CD4-positive, alpha-beta memory T cell (primary cell): Measurements from ENCODE around the gene ZBTB7A. TPM values are rescaled to one million over a fixed set of nuclear protein-coding genes. Genes with fewer than 3 reads are reported as not detected.

ENCODE experiments used
- CTCF ChIA-PET: fragments of 350-600 bp; sonication (Branson Sonifier 250); formaldehyde crosslinking; loops from one replicate; lab custom pipeline; 2021; ENCODE audit warnings: inconsistent platforms; ENCODE audit not compliant: partially characterized antibody; lab: Charles Lee
- POLR2A ChIA-PET: fragments of 350-600 bp; sonication (Branson Sonifier 250); formaldehyde crosslinking; loops from one replicate; lab custom pipeline; 2021; ENCODE audit not compliant: partially characterized antibody; lab: Charles Lee
- DNase-seq, 5 donors: peaks; one replicate each; pipeline versions ENCODE4 v3.0.0 to v3.0.0-alpha.2; 2020 to 2022; ENCODE audit warnings: mixed read lengths in 1 of 5
- H3K27ac ChIP-seq: one replicate; pipeline ENCODE4 v1.7.0; 2013; ENCODE audit warnings: low read depth, low read length
- H3K27me3 ChIP-seq: 2 replicates; pipeline ENCODE4 v1.7.0; 2013; ENCODE audit warnings: mild to moderate bottlenecking, low read length, moderate library complexity; ENCODE audit not compliant: insufficient read depth
- H3K36me3 ChIP-seq: 2 replicates; pipeline ENCODE4 v1.7.0; 2013; ENCODE audit warnings: mild to moderate bottlenecking, low read length, moderate library complexity; ENCODE audit not compliant: insufficient read depth
- H3K4me1 ChIP-seq: 2 replicates; pipeline ENCODE4 v1.7.0; 2013; ENCODE audit warnings: mild to moderate bottlenecking, low read length, moderate library complexity; ENCODE audit not compliant: insufficient read depth
- H3K4me3 ChIP-seq, 2 donors: one replicate each; pipeline ENCODE4 v1.7.0; 2013; ENCODE audit warnings: low read length in 2 of 2, mild to moderate bottlenecking in 1 of 2
- H3K9me3 ChIP-seq, 2 donors: one replicate each; pipeline ENCODE4 v1.7.0; 2013; ENCODE audit warnings: low read length in 2 of 2, control low read depth in 1 of 2; ENCODE audit not compliant: control insufficient read depth in 1 of 2
- H3K27ac Mint-ChIP-seq, 7 donors: one replicate each; pipeline ENCODE4 v1.8.0; 2020 to 2021; ENCODE audit warnings: mixed read lengths in 7 of 7, mild to moderate bottlenecking in 6 of 7, inconsistent platforms in 3 of 7, moderate library complexity in 3 of 7
- H3K27me3 Mint-ChIP-seq, 2 donors: one replicate each; pipeline ENCODE4 v1.8.0; 2020 to 2021; ENCODE audit warnings: mixed read lengths in 2 of 2
- H3K36me3 Mint-ChIP-seq, 2 donors: one replicate each; pipeline ENCODE4 v1.8.0; 2020 to 2021; ENCODE audit warnings: mixed read lengths in 2 of 2, inconsistent platforms in 1 of 2, mild to moderate bottlenecking in 1 of 2
- H3K4me1 Mint-ChIP-seq, 4 donors: one replicate each; pipeline ENCODE4 v1.8.0; 2020 to 2021; ENCODE audit warnings: mixed read lengths in 4 of 4, mild to moderate bottlenecking in 1 of 4
- H3K4me3 Mint-ChIP-seq, 8 donors: one replicate each; pipeline ENCODE4 v1.8.0; 2020 to 2021; ENCODE audit warnings: mixed read lengths in 8 of 8, mild to moderate bottlenecking in 7 of 8, moderate library complexity in 6 of 8, inconsistent platforms in 3 of 8
- H3K9me3 Mint-ChIP-seq, 8 donors: one replicate each; pipeline ENCODE4 v1.8.0; 2020 to 2021; ENCODE audit warnings: mixed read lengths in 8 of 8, mild to moderate bottlenecking in 5 of 8, inconsistent platforms in 3 of 8, moderate library complexity in 1 of 8
- intact Hi-C: fragments of 100-400 bp; cut with micrococcal nuclease; formaldehyde crosslinking; loops from one replicate; pipeline ENCODE4 v1.15.1; 2023
- polyA plus RNA-seq, 2 donors: library from polyadenylated mRNA; unstranded; fragments of 300-500 nt; fragmentation: Illumina TruSeq; gene quantifications; one replicate each; pipeline ENCODE4 v1.2.3, GENCODE V29; 2021
- total RNA-seq, 2 experiments: library from RNA; stranded (reverse); gene quantifications; one replicate each; pipeline ENCODE4 v1.2.3, GENCODE V29; 2021

Gene ZBTB7A
- total and polyA plus RNA-seq, 4 experiments from 2014 or later = 9.6 to 57.7 (median 52.6) TPM

DNA sequence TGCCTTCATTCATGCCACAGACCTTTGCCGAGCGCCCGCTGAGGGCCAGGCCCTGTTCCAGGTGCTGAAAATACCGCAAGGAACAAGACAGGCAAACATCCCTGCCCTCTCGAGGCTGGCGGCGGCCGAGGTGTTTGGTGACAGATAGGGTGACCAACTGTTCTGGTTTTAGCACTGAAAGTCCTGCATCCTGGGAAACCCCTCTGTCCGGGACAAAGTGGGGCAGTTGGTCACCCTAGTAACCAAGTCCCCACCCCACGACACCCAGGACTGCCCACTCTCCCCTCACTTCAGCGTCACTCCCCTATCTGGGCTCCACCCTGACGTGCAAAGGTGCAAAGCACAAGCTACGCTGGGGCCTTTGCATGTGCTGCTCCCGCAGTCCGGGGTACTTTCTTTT lies 17.3 kb downstream of the ZBTB7A start:
- Histone ChIP-seq H3K4me3 (no peak overlapping the region), H3K9me3 (no peaks in the 10 kb centered on the region), H3K4me1 (peaks cover 17% of the 10 kb centered on the region), H3K27me3 (no peaks in the 10 kb centered on the region), H3K27ac (no peak overlapping the region), H3K36me3 (peaks cover 32% of the 10 kb centered on the region)
- ChIA-PET POLR2A (interaction anchor here (1.1 kb wide), 1 partner anchor 10 kb away, joined by 3 read pairs; no protein-coding TSS in a partner anchor), CTCF (interaction anchor here (2.5 kb wide), 1 partner anchor 91 kb away, joined by 8 read pairs; no protein-coding TSS in a partner anchor)
- H3K27me3 Mint-ChIP-seq = no peaks in the 10 kb centered on the region
- no peak overlapping the region for H3K4me3 Mint-ChIP-seq
- intact Hi-C loops = no loop called here
- DNase-seq = peak in 1 of 5 donors; percentile 25
- peaks cover 0 to 3% (median 0%) of the 10 kb centered on the region in 8 donors for H3K9me3 Mint-ChIP-seq
- H3K36me3 Mint-ChIP-seq = peaks cover 27 to 44% of the 10 kb centered on the region in 2 donors
- peaks cover 20 to 31% (median 26%) of the 10 kb centered on the region in 4 donors for H3K4me1 Mint-ChIP-seq
- H3K27ac Mint-ChIP-seq = peak overlapping the region in 2 of 7 donors; percentile 1

DNA sequence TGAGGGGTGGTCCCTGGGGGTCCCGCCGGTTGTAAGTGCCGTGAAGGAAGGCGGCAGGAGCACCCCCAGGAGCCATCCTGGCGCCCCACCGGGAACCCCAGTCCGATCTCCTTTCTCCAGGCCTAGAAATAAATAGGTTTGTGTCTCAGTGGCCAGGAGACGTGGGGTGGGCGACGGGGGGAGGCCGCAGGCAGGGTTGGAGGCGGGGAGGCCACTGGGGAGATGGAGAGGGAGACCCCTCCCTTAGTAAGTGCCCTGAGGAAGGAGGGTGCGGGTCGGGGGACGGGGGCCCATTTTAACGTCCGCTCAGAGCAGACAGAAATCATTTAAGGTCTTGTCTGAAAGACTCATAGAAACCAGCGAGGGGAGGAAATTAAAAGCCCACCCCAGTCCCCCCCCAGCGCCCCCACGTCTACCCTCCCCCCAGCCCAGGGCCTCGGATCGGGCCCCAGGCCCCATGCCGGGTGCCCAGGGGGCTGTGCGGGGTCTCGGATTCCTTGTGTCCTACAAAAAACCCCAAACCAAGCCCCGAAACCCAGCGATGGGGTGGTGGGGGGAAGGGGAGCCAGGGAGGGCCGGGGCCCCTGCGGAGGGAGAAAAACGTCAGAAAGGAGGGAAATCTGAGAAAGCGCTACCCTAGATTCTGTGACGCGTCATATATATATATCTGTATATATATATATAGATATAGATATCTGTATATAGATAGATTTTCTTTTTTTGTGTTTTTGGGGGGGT lies 19.6 kb downstream of the ZBTB7A start:
- no peaks in the 10 kb centered on the region for H3K9me3 Mint-ChIP-seq

DNA sequence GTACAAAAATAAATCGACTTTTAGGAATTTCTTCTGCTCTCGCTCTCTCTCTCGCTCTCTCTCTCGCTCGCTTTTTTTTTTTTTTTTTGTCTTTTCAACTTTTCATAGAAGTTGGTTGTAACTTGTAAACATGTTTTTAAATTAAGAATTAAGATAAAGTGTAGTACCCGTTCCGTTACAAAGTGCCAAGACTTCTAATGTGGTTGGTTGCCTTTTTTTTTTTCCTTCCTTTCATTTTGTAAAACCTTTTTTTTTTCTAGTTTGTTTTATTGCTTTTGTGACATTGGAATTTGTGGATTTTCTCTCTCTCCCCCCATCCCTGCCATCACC lies 20.4 kb downstream of the ZBTB7A start:
- no peak for DNase-seq
- ChIA-PET POLR2A (interaction anchor here (1.1 kb wide), 1 partner anchor 359 kb away, joined by 3 read pairs; no protein-coding TSS in a partner anchor), CTCF (no interaction called here)
- Histone ChIP-seq H3K4me3 (no peak overlapping the region), H3K36me3 (peaks cover 8% of the 10 kb centered on the region), H3K9me3 (no peaks in the 10 kb centered on the region), H3K27ac (no peak overlapping the region), H3K27me3 (no peaks in the 10 kb centered on the region), H3K4me1 (peaks cover 2% of the 10 kb centered on the region)
- intact Hi-C loops = no loop called here
- H3K9me3 Mint-ChIP-seq = no peaks in the 10 kb centered on the region
- H3K27ac Mint-ChIP-seq = peak overlapping the region in 2 of 7 donors; percentile 87 to 90
- H3K36me3 Mint-ChIP-seq = peaks cover 13 to 29% of the 10 kb centered on the region in 2 donors
- no peaks in the 10 kb centered on the region for H3K27me3 Mint-ChIP-seq
- peaks cover 11 to 16% (median 12%) of the 10 kb centered on the region in 4 donors for H3K4me1 Mint-ChIP-seq
- H3K4me3 Mint-ChIP-seq = peak overlapping the region in 1 of 8 donors; percentile 3

More for the DNA sequence above, 19.6 kb downstream of the ZBTB7A start:
- H3K9me3 ChIP-seq = no peaks in the 10 kb centered on the region
- Mint-ChIP-seq H3K4me1 (peaks cover 11 to 18% (median 15%) of the 10 kb centered on the region in 4 donors), H3K36me3 (peaks cover 16 to 32% of the 10 kb centered on the region in 2 donors), H3K27me3 (no peaks in the 10 kb centered on the region), H3K4me3 (no peak overlapping the region), H3K27ac (no peak overlapping the region)
- H3K4me1 ChIP-seq = peaks cover 5% of the 10 kb centered on the region
- H3K4me3 ChIP-seq = no peak overlapping the region
- CTCF ChIA-PET = no interaction called here
- POLR2A ChIA-PET = no interaction called here
- peak in 1 of 5 donors; percentile 10 for DNase-seq
- intact Hi-C loops = no loop called here
- no peak overlapping the region for H3K27ac ChIP-seq
- H3K36me3 ChIP-seq = peaks cover 16% of the 10 kb centered on the region
- H3K27me3 ChIP-seq = no peaks in the 10 kb centered on the region

DNA sequence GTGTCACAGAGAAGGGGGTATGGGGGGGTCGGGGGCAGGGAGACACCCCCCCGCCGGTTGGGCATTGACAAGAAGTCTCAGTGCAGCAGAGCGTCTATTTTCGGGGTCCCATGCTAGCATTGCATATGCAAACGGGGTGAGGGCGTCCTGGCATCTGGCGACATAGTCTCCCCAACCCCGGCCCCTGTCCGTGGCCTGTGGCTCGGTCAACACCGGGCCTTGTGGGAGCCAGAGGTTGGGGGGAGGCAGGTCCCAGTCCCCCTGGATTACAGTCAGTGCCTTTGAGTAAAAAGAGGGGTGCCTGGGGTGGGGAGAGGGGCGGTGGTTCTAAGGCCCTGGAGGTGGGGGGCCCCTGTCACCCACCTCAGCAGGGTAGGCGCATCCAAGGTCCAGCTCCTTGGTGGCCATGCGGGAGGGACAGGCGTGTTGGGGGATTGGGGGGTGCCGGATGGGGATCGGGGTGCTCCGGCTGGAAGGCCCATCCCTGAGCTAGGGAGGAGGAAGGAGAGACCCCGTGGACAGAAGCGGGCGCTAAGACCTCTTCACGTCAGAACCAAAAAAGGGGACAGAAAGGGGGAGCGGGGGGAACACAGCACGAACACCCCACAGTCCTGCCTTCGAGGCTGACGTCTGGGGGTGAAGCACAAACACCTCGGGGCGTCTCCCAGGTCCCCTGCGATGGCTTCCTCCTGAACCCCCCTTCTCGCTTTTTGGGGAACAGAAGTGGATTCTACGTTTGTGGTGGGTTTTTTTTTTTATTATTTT lies 20.9 kb downstream of the ZBTB7A start:
- H3K4me1 Mint-ChIP-seq = peaks cover 7 to 12% (median 8%) of the 10 kb centered on the region in 4 donors
- H3K36me3 Mint-ChIP-seq = peaks cover 9 to 25% of the 10 kb centered on the region in 2 donors
- H3K4me3 Mint-ChIP-seq = no peak overlapping the region
- intact Hi-C loops = no loop called here
- H3K9me3 ChIP-seq = no peaks in the 10 kb centered on the region
- no peaks in the 10 kb centered on the region for H3K27me3 ChIP-seq
- ChIA-PET POLR2A (interaction anchor here (1.1 kb wide), 1 partner anchor 358 kb away, joined by 3 read pairs; no protein-coding TSS in a partner anchor), CTCF (no interaction called here)
- no peak overlapping the region for H3K4me3 ChIP-seq
- no peaks in the 10 kb centered on the region for H3K4me1 ChIP-seq
- H3K27ac Mint-ChIP-seq = peak overlapping the region in 1 of 7 donors; percentile 41
- H3K36me3 ChIP-seq = peaks cover 6% of the 10 kb centered on the region
- peak in 1 of 5 donors; percentile 31 for DNase-seq
- no peaks in the 10 kb centered on the region for H3K9me3 Mint-ChIP-seq
- H3K27me3 Mint-ChIP-seq = no peaks in the 10 kb centered on the region
- H3K27ac ChIP-seq = no peak overlapping the region

DNA sequence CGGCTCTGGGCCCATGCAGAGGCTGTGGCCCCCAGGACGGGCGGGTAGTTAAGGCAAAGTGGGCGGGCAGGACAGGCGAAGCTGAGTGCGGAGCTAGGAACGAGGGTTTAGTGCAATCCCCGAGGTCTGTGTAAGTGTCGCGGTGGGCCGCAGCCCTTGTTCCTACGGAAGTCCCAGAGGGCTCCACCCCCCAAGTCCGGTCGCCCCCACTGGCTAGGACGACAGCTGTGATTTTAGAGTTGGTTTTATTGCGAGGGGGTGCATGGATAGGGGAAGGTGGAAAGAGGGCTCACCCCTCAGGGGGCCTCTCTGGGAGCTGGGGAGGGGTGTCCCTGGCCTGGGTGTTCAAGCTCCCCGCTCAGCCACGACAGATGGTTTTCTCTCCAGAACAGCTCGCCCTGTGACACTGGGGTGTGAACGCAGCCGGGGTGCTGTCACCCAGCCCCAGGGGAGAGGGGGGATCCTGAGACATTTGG lies 21.7 kb downstream of the ZBTB7A start:
- Histone ChIP-seq H3K9me3 (no peaks in the 10 kb centered on the region), H3K4me3 (no peak overlapping the region), H3K27me3 (no peaks in the 10 kb centered on the region), H3K27ac (no peak overlapping the region), H3K4me1 (no peaks in the 10 kb centered on the region), H3K36me3 (peaks cover 6% of the 10 kb centered on the region)
- H3K36me3 Mint-ChIP-seq = peaks cover 8 to 23% of the 10 kb centered on the region in 2 donors
- H3K27ac Mint-ChIP-seq = no peak overlapping the region
- intact Hi-C loops = no loop called here
- peaks cover 0 to 11% (median 5%) of the 10 kb centered on the region in 4 donors for H3K4me1 Mint-ChIP-seq
- no peaks in the 10 kb centered on the region for H3K27me3 Mint-ChIP-seq
- peak in 1 of 5 donors; percentile 33 for DNase-seq
- POLR2A ChIA-PET = no interaction called here
- CTCF ChIA-PET = interaction anchor here (0.7 kb wide), 1 partner anchor 58 kb away, joined by 3 read pairs; no protein-coding TSS in a partner anchor
- H3K9me3 Mint-ChIP-seq = no peaks in the 10 kb centered on the region
- H3K4me3 Mint-ChIP-seq = no peak overlapping the region

DNA sequence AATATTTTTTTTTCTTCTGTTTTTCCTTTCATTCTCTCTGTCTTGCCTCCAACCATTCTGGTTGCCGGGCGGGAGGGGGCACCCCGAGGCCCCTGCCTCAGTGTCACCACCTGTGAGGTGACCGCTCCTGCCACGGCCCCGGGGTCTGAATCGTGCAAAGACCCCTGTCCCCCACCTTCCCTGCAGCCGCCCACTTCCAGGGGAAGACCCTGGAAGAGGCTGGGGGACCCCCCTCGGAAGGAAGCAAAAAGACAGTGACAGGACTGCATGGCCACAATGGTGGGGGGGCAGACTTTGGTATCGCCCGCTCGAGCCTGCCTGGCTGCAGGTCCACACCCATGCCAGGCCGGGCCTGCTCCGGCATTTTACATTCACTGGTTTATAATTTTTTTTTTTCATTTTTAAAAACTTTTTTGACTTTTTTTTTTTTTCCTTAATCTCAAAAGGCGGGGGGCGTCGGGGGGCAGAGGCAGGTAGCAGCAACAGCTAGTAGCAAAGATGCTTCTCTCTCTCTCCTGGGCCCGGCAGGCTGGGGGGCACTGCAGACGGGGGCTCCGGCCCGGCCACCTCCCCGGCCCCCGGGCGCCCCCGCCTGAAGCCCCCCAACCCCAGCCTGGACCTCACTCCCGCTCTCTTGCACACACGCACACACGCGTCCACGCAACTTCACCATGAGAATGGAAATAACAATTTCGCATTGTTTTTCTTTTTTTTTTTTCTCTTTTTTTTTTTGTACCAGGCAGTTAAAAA lies 22.6 kb downstream of the ZBTB7A start:
- Histone ChIP-seq H3K36me3 (no peaks in the 10 kb centered on the region), H3K4me3 (no peak overlapping the region), H3K4me1 (no peaks in the 10 kb centered on the region), H3K9me3 (no peaks in the 10 kb centered on the region), H3K27me3 (no peaks in the 10 kb centered on the region), H3K27ac (no peak overlapping the region)
- CTCF ChIA-PET = no interaction called here
- DNase-seq = peak in 1 of 5 donors; percentile 15
- H3K4me3 Mint-ChIP-seq = no peak overlapping the region
- no peaks in the 10 kb centered on the region for H3K9me3 Mint-ChIP-seq
- H3K4me1 Mint-ChIP-seq = peaks cover 0 to 9% (median 0%) of the 10 kb centered on the region in 4 donors
- no peaks in the 10 kb centered on the region for H3K27me3 Mint-ChIP-seq
- POLR2A ChIA-PET = no interaction called here
- peak overlapping the region in 1 of 7 donors; percentile 76 for H3K27ac Mint-ChIP-seq
- intact Hi-C loops = no loop called here
- H3K36me3 Mint-ChIP-seq = peaks cover 5 to 18% of the 10 kb centered on the region in 2 donors
